Activated T-helper 9 cell treated with anti-CD3 and anti-CD28 coated beads, Interleukin-2, amount 50 U/mL, for 16 hours (primary cell): ENCODE data around the gene TAF11.
"Not testable (repeated sequence)": the region's sequence is repeated elsewhere in the genome, so short reads cannot be mapped to it uniquely, and the experiment has no call there.

Experiments
- DNase-seq: peaks from one replicate; pipeline ENCODE4 v3.0.0-alpha.2; 2020; ENCODE audit warnings: low read depth

The TAF11 gene

GRCh38 chr6:34865107-34865506, 22.7 kb downstream of the TAF11 start:
- no peak for DNase-seq

GRCh38 chr6:34864007-34864406, 23.8 kb downstream of the TAF11 start:
- DNase-seq: no peak

- no peak for DNase-seq
Observed at GRCh38 chr6:34860776-34861175, 27.1 kb downstream of the TAF11 start.

- DNase-seq: no peak
Observed at GRCh38 chr6:34859951-34860350, 27.9 kb downstream of the TAF11 start.

GRCh38 chr6:34858681-34859080, 29.2 kb downstream of the TAF11 start:
- no peak for DNase-seq

GRCh38 chr6:34855463-34855862, 32.4 kb downstream of the TAF11 start:
- no peak for DNase-seq

GRCh38 chr6:34852406-34853085, 35.3 kb downstream of the TAF11 start:
- no peak for DNase-seq

GRCh38 chr6:34851361-34851760, 36.5 kb downstream of the TAF11 start:
- DNase-seq: no peak

- not testable (repeated sequence) for DNase-seq
Observed at GRCh38 chr6:34849066-34849465, 38.8 kb downstream of the TAF11 start.

GRCh38 chr6:34839666-34840352, 48.0 kb downstream of the TAF11 start:
- DNase-seq: no peak

- DNase-seq: no peak
Observed at GRCh38 chr6:34837528-34837927, 50.3 kb downstream of the TAF11 start.

- DNase-seq: no peak
Observed at GRCh38 chr6:34836451-34836850, 51.4 kb downstream of the TAF11 start.

GRCh38 chr6:34836008-34836407, 51.8 kb downstream of the TAF11 start:
- no peak for DNase-seq

GRCh38 chr6:34834789-34835518, 52.9 kb downstream of the TAF11 start:
- no peak for DNase-seq

- no peak for DNase-seq
Observed at GRCh38 chr6:34832942-34833341, 54.9 kb downstream of the TAF11 start.

- DNase-seq: no peak
Observed at GRCh38 chr6:34829137-34829536, 58.7 kb downstream of the TAF11 start.
